HG03520 (cell line): ENCODE results near the gene FBXL16.

Experiments used
- ATAC-seq: cut with Tn5 transposase; IDR thresholded peaks from one replicate; pipeline ENCODE4 v1.9.1; 2021; ENCODE audit warnings: mild to moderate bottlenecking, moderate library complexity; ENCODE audit not compliant: unreplicated experiment

Gene FBXL16

GRCh38 chr16:710500-711075 lies 5.0 kb upstream of the FBXL16 start:
- no peak for ATAC-seq

GRCh38 chr16:709566-710499 lies 4.2 kb upstream of the FBXL16 start:
- no peak for ATAC-seq

GRCh38 chr16:708959-709358 lies 3.4 kb upstream of the FBXL16 start:
- ATAC-seq = no peak

- no peak for ATAC-seq
Measured at GRCh38 chr16:708019-708418, 2.4 kb upstream of the FBXL16 start.

- no peak for ATAC-seq
Measured at GRCh38 chr16:707062-707538, 1.5 kb upstream of the FBXL16 start.

GRCh38 chr16:706189-707061 lies 824 bp upstream of the FBXL16 start:
- ATAC-seq = no peak

GRCh38 chr16:704552-705380 lies 835 bp downstream of the FBXL16 start:
- no peak for ATAC-seq

GRCh38 chr16:704047-704446 lies 1.6 kb downstream of the FBXL16 start:
- no peak for ATAC-seq

GRCh38 chr16:703406-703805 lies 2.2 kb downstream of the FBXL16 start:
- ATAC-seq = no peak

- ATAC-seq = no peak
Measured at GRCh38 chr16:702341-702740, 3.3 kb downstream of the FBXL16 start.

- no peak for ATAC-seq
Measured at GRCh38 chr16:700684-701584, 4.7 kb downstream of the FBXL16 start.

GRCh38 chr16:698911-699671 lies 6.5 kb downstream of the FBXL16 start:
- no peak for ATAC-seq

- ATAC-seq = no peak
Measured at GRCh38 chr16:695355-696089, 10.1 kb downstream of the FBXL16 start.

GRCh38 chr16:694863-695354 lies 10.7 kb downstream of the FBXL16 start:
- ATAC-seq = no peak

GRCh38 chr16:694187-694862 lies 11.3 kb downstream of the FBXL16 start:
- ATAC-seq = no peak

GRCh38 chr16:693766-694165 lies 11.8 kb downstream of the FBXL16 start:
- no peak for ATAC-seq

- ATAC-seq = no peak
Measured at GRCh38 chr16:693364-693763, 12.2 kb downstream of the FBXL16 start.
